ENCODE results near the gene PEX3. TPM values are rescaled to one million over a fixed set of nuclear protein-coding genes. Genes with fewer than 3 reads are reported as not detected.

Gene PEX3
- total RNA-seq, 1 experiment from 2014 or later, result 23.8 TPM

DNA sequence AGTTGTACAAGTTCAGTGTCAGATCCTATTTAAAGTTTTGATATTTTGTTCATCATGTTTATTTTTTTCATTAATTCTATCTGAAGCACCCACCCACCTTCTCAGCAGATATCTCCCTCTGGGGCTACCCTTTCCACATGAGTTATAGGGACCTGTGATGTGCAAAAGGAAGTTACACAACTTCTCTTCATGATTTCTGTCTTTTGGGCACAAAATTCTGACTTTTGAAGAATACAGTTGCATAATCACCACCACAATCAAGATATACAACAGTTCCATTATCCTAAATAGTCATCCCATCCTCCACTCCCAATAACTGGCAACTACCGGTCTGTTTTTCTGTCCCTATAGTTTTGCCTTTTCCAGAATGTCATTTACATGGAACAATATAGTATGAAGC lies 74.8 kb downstream of the PEX3 start:
- peaks cover 15% of the 10 kb centered on the region; the same call in 1 of the 2 replicates for H3K4me1 ChIP-seq (ENCODE audit: insufficient read depth, low read length)
- no peak for ATAC-seq
- no peak for DNase-seq
- no peaks in the 10 kb centered on the region for H4K20me1 ChIP-seq (ENCODE audit: low read length)
- BruUV-seq (replicated peaks), result no TSS peak
- no peaks in the 10 kb centered on the region for H3K79me2 ChIP-seq (ENCODE audit: low read length)
- H3K9ac ChIP-seq (ENCODE audit: low read length), result no peak overlapping the region
- H3K4me2 ChIP-seq (ENCODE audit: low read length), result no peak overlapping the region
- H3K9me2 ChIP-seq (replicated peaks; ENCODE audit: low read length), result no peaks in the 10 kb centered on the region
- no peaks in the 10 kb centered on the region for H3K27me3 ChIP-seq (ENCODE audit: low read length)
- intact Hi-C loops (cut with micrococcal nuclease), result no loop called here
- no peak overlapping the region for H3K27ac ChIP-seq (ENCODE audit: low read length)
- H2AFZ ChIP-seq (ENCODE audit: low read length), result no peak overlapping the region
- TF ChIP-seq EZH2phosphoT487 (IDR thresholded peaks at IDR 0.05; ENCODE audit: borderline replicate concordance, low read length) (no peak), CTCF (conservative IDR thresholded peaks at IDR 0.05; ENCODE audit: low read depth, low read length) (no peak), EZH2 (IDR thresholded peaks at IDR 0.05; ENCODE audit: low read length, unreplicated experiment) (no peak)
- H3K4me3 ChIP-seq (ENCODE audit: low read length), result no peak overlapping the region
- no peaks in the 10 kb centered on the region for H3F3A ChIP-seq (ENCODE audit: low read length, unreplicated experiment)
- ChIA-PET POLR2A (ENCODE audit: unreplicated experiment) (no interaction called here), CTCF (no interaction called here)
- no peaks in the 10 kb centered on the region for H3K36me3 ChIP-seq (ENCODE audit: low read depth, low read length)
- H3K9me3 ChIP-seq (ENCODE audit: low read length), result no peaks in the 10 kb centered on the region

DNA sequence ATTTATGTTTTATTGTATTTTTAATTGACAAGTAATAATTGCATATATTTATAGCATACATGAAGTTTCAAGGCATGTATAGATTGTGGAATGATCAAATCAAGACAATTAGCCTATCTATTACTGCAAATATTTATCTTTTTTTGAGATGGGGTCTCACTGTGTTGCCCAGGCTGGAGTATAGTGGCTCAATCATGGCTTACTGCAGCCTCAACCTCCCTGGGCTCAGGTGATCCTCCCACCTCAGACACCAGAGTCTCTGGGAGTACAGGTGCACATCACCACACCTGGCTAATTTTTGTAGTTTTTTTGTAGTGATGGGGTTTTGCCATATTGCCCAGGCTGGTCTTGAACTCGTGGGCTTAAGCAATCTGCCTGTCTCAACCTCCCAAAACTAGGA lies 77.1 kb downstream of the PEX3 start:
- Histone ChIP-seq H3K4me1 (ENCODE audit: insufficient read depth, low read length) (peaks cover under 1% of the 10 kb centered on the region; the same call in 1 of the 2 replicates), H3K4me3 (ENCODE audit: low read length) (no peak overlapping the region), H2AFZ (ENCODE audit: low read length) (no peak overlapping the region), H3K9me2 (replicated peaks; ENCODE audit: low read length) (no peaks in the 10 kb centered on the region), H3K36me3 (ENCODE audit: low read depth, low read length) (no peaks in the 10 kb centered on the region), H3K9me3 (ENCODE audit: low read length) (no peaks in the 10 kb centered on the region), H3K27me3 (ENCODE audit: low read length) (no peaks in the 10 kb centered on the region), H3K4me2 (ENCODE audit: low read length) (no peak overlapping the region), H3F3A (ENCODE audit: low read length, unreplicated experiment) (no peaks in the 10 kb centered on the region), H3K9ac (ENCODE audit: low read length) (no peak overlapping the region), H3K79me2 (ENCODE audit: low read length) (no peaks in the 10 kb centered on the region), H4K20me1 (ENCODE audit: low read length) (no peaks in the 10 kb centered on the region), H3K27ac (ENCODE audit: low read length) (no peak overlapping the region)
- intact Hi-C loops (cut with micrococcal nuclease), result no loop called here
- no peak for DNase-seq
- no peak for ATAC-seq
- TF ChIP-seq EZH2phosphoT487 (IDR thresholded peaks at IDR 0.05; ENCODE audit: borderline replicate concordance, low read length) (no peak), EZH2 (IDR thresholded peaks at IDR 0.05; ENCODE audit: low read length, unreplicated experiment) (no peak), CTCF (conservative IDR thresholded peaks at IDR 0.05; ENCODE audit: low read depth, low read length) (no peak)
- CTCF ChIA-PET, result no interaction called here
- POLR2A ChIA-PET (ENCODE audit: unreplicated experiment), result no interaction called here
- no TSS peak for BruUV-seq (replicated peaks)

- BruUV-seq (replicated peaks), result no TSS peak
- no peak overlapping the region for H3K9ac ChIP-seq (ENCODE audit: low read length)
- intact Hi-C loops (cut with micrococcal nuclease), result no loop called here
- no peaks in the 10 kb centered on the region for H3F3A ChIP-seq (ENCODE audit: low read length, unreplicated experiment)
- no peaks in the 10 kb centered on the region for H3K27me3 ChIP-seq (ENCODE audit: low read length)
- no peaks in the 10 kb centered on the region for H3K36me3 ChIP-seq (ENCODE audit: low read depth, low read length)
- no peak overlapping the region for H3K4me3 ChIP-seq (ENCODE audit: low read length)
- DNase-seq, result no peak
- ChIA-PET CTCF (no interaction called here), POLR2A (ENCODE audit: unreplicated experiment) (no interaction called here)
- no peaks in the 10 kb centered on the region for H3K79me2 ChIP-seq (ENCODE audit: low read length)
- H3K4me2 ChIP-seq (ENCODE audit: low read length), result no peak overlapping the region
- no peak overlapping the region for H2AFZ ChIP-seq (ENCODE audit: low read length)
- TF ChIP-seq EZH2 (IDR thresholded peaks at IDR 0.05; ENCODE audit: low read length, unreplicated experiment) (no peak), EZH2phosphoT487 (IDR thresholded peaks at IDR 0.05; ENCODE audit: borderline replicate concordance, low read length) (no peak)
- no peaks in the 10 kb centered on the region for H3K9me3 ChIP-seq (ENCODE audit: low read length)
- H3K4me1 ChIP-seq (ENCODE audit: insufficient read depth, low read length), result no peaks in the 10 kb centered on the region
- no peak overlapping the region for H3K27ac ChIP-seq (ENCODE audit: low read length)
- ATAC-seq, result no peak
- no peaks in the 10 kb centered on the region for H3K9me2 ChIP-seq (replicated peaks; ENCODE audit: low read length)
- H4K20me1 ChIP-seq (ENCODE audit: low read length), result no peaks in the 10 kb centered on the region
Measured at GRCh38 chr6:143528164-143528811, 77.7 kb downstream of the PEX3 start.
